ENCODE results near the gene ESYT2. TPM values are rescaled to one million over a fixed set of nuclear protein-coding genes. Genes with fewer than 3 reads are reported as not detected.

The ESYT2 gene
- total and polyA plus RNA-seq, 2 experiments from 2014 or later: 33.4 to 59.6 TPM

DNA sequence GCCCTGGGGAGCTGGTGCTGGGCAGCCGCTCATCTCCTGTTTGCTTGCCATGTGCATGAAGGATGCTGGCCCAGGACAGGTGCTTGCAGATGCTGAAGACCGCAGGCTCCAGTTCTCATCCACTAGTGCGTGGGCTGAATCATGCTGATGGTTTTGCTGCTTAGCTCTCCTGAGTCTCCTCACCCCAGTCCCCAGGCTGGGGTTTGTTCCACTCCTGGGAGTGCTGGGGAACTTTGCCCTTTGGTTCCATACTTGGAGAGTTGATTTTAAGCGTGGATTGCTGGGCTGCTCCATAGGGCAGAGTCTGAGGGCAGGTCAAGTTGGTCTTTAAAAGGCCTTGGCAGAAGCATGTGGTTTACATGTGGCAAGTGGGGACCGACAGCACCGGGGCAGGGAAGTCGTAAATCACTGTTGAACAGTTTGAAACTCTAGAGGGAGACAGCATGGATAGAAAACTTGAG, 36.2 kb upstream of the ESYT2 start:
- Histone ChIP-seq H3K4me1 (ENCODE audit: insufficient read depth) (peaks cover 19% of the 10 kb centered on the region), H3K4me3 (no peak overlapping the region), H3K9me3 (ENCODE audit: low read depth) (no peaks in the 10 kb centered on the region), H3K9me2 (replicated peaks; ENCODE audit: insufficient read depth) (no peaks in the 10 kb centered on the region), H3K27ac (peak overlapping the region; percentile 92), H3K36me3 (replicated peaks; ENCODE audit: insufficient read depth, low read depth) (no peaks in the 10 kb centered on the region), H3K79me2 (peaks cover 61% of the 10 kb centered on the region), H3K4me2 (no peak overlapping the region), H2AFZ (no peak overlapping the region), H3K27me3 (no peaks in the 10 kb centered on the region), H4K20me1 (ENCODE audit: insufficient read depth, poor library complexity, severe bottlenecking) (no peaks in the 10 kb centered on the region)
- TF ChIP-seq EZH2 (IDR thresholded peaks at IDR 0.05; ENCODE audit: borderline replicate concordance) (no peak), EZH2phosphoT487 (IDR thresholded peaks at IDR 0.05; ENCODE audit: low read depth, severe bottlenecking, unreplicated experiment) (no peak)
- TF ChIP-seq, protein P1, sequence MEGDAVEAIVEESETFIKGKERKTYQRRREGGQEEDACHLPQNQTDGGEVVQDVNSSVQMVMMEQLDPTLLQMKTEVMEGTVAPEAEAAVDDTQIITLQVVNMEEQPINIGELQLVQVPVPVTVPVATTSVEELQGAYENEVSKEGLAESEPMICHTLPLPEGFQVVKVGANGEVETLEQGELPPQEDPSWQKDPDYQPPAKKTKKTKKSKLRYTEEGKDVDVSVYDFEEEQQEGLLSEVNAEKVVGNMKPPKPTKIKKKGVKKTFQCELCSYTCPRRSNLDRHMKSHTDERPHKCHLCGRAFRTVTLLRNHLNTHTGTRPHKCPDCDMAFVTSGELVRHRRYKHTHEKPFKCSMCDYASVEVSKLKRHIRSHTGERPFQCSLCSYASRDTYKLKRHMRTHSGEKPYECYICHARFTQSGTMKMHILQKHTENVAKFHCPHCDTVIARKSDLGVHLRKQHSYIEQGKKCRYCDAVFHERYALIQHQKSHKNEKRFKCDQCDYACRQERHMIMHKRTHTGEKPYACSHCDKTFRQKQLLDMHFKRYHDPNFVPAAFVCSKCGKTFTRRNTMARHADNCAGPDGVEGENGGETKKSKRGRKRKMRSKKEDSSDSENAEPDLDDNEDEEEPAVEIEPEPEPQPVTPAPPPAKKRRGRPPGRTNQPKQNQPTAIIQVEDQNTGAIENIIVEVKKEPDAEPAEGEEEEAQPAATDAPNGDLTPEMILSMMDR (IDR thresholded peaks at IDR 0.05; ENCODE audit: poor library complexity): no peak
- peak; percentile 60 for DNase-seq (ENCODE audit: low spot score)
- 48% methylated on average over 7 of the region's 7 CpGs for WGBS (ENCODE audit: low lambda C conversion rate, missing lambda C conversion rate)

DNA sequence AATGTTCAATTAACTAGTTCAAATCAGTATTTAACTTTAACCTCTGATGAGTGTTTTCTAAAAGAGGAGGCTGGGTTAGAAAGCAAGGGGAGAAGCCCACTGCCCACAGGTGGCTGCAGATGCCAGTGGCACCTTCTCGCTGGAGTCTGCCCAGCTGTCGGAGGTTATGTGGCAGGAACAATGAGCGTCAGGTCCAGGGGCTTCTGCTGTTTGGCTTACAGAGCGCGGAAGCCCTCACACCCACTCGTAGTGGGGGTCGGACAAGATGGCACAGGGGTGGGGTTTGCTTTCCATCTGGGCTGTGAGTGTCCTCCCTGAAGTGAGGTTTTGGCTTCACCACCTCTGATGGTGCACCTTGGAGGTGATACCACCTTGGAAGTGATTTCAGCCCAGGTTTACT, 35.5 kb upstream of the ESYT2 start:
- WGBS (ENCODE audit: low lambda C conversion rate, missing lambda C conversion rate): 99% methylated on average over 7 of the region's 7 CpGs
- no peak overlapping the region for H2AFZ ChIP-seq
- H3K36me3 ChIP-seq (replicated peaks; ENCODE audit: insufficient read depth, low read depth): no peaks in the 10 kb centered on the region
- peak overlapping the region; percentile 76 for H3K4me2 ChIP-seq
- H3K79me2 ChIP-seq: peaks cover 64% of the 10 kb centered on the region
- no peak for DNase-seq (ENCODE audit: low spot score)
- no peak overlapping the region for H3K4me3 ChIP-seq
- H3K9me2 ChIP-seq (replicated peaks; ENCODE audit: insufficient read depth): no peaks in the 10 kb centered on the region
- peak overlapping the region; percentile 92 for H3K27ac ChIP-seq
- no peaks in the 10 kb centered on the region for H4K20me1 ChIP-seq (ENCODE audit: insufficient read depth, poor library complexity, severe bottlenecking)
- peaks cover 19% of the 10 kb centered on the region for H3K4me1 ChIP-seq (ENCODE audit: insufficient read depth)
- H3K9me3 ChIP-seq (ENCODE audit: low read depth): no peaks in the 10 kb centered on the region
- TF ChIP-seq, protein P1 (IDR thresholded peaks at IDR 0.05; ENCODE audit: poor library complexity): no peak
- TF ChIP-seq EZH2phosphoT487 (IDR thresholded peaks at IDR 0.05; ENCODE audit: low read depth, severe bottlenecking, unreplicated experiment) (no peak), EZH2 (IDR thresholded peaks at IDR 0.05; ENCODE audit: borderline replicate concordance) (no peak)
- H3K27me3 ChIP-seq: no peaks in the 10 kb centered on the region

GRCh38 chr7:158864507-158864820, 35.2 kb upstream of the ESYT2 start:
- no peaks in the 10 kb centered on the region for H3K9me3 ChIP-seq (ENCODE audit: low read depth)
- no peak for DNase-seq (ENCODE audit: low spot score)
- peak overlapping the region; percentile 92 for H3K27ac ChIP-seq
- no peaks in the 10 kb centered on the region for H3K36me3 ChIP-seq (replicated peaks; ENCODE audit: insufficient read depth, low read depth)
- no peak for TF ChIP-seq EZH2phosphoT487 (IDR thresholded peaks at IDR 0.05; ENCODE audit: low read depth, severe bottlenecking, unreplicated experiment)
- no peak for TF ChIP-seq EZH2 (IDR thresholded peaks at IDR 0.05; ENCODE audit: borderline replicate concordance)
- TF ChIP-seq, protein P1 (IDR thresholded peaks at IDR 0.05; ENCODE audit: poor library complexity): no peak
- H4K20me1 ChIP-seq (ENCODE audit: insufficient read depth, poor library complexity, severe bottlenecking): no peaks in the 10 kb centered on the region
- peaks cover 66% of the 10 kb centered on the region for H3K79me2 ChIP-seq
- H3K9me2 ChIP-seq (replicated peaks; ENCODE audit: insufficient read depth): no peaks in the 10 kb centered on the region
- H3K4me2 ChIP-seq: peak overlapping the region; percentile 76
- peak overlapping the region; percentile 8 for H3K4me3 ChIP-seq
- H3K27me3 ChIP-seq: no peaks in the 10 kb centered on the region
- peak overlapping the region; percentile 67 for H2AFZ ChIP-seq
- 92% methylated on average over 3 of the region's 3 CpGs for WGBS (ENCODE audit: low lambda C conversion rate, missing lambda C conversion rate)
- H3K4me1 ChIP-seq (ENCODE audit: insufficient read depth): peaks cover 19% of the 10 kb centered on the region

Measured in hepatocyte (in vitro differentiated cells).